A549 (cell line): Measurements from ENCODE around the gene CFAP410.

Experiments
- CEBPB ChIP-seq, 2 experiments: fragments of >200 bp in 1 of 2; sonication (Bioruptor Twin) in 1 of 2; formaldehyde crosslinking in 1 of 2; IDR thresholded peaks; 2 replicates each; pipeline ENCODE4 v1.6.1; 2012 to 2016
- CTCF ChIP-seq: fragments of >200 bp; sonication (Bioruptor Twin); formaldehyde crosslinking; IDR thresholded peaks from 3 replicates; pipeline ENCODE4 v1.5.1; 2016
- EP300 ChIP-seq, 2 experiments: fragments of >200 bp; sonication (Bioruptor Twin); formaldehyde crosslinking; IDR thresholded peaks; 2 replicates in 1 of 2; 3 replicates in 1 of 2; pipeline ENCODE4 v1.6.1; 2016 to 2017
- GATA3 ChIP-seq: IDR thresholded peaks from 2 replicates; pipeline ENCODE4 v1.6.1; 2012; ENCODE audit warnings: borderline replicate concordance
- POLR2AphosphoS2 ChIP-seq: conservative IDR thresholded peaks from 2 replicates; pipeline ENCODE4 v1.6.1; 2012; ENCODE audit warnings: low read length, improper control_type of control experiment, inconsistent platforms
- TF ChIP-seq, protein P1 (sequence below): IDR thresholded peaks from 2 replicates; pipeline ENCODE4 v1.6.1; 2012

- TF ChIP-seq CEBPB (IDR thresholded peaks at IDR 0.05) (no peak), CTCF (no peak), POLR2AphosphoS2 (no peak), GATA3 (no peak), EP300 (IDR thresholded peaks at IDR 0.05) (no peak)
- TF ChIP-seq, protein P1, sequence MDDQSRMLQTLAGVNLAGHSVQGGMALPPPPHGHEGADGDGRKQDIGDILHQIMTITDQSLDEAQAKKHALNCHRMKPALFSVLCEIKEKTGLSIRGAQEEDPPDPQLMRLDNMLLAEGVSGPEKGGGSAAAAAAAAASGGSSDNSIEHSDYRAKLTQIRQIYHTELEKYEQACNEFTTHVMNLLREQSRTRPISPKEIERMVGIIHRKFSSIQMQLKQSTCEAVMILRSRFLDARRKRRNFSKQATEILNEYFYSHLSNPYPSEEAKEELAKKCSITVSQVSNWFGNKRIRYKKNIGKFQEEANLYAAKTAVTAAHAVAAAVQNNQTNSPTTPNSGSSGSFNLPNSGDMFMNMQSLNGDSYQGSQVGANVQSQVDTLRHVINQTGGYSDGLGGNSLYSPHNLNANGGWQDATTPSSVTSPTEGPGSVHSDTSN = no peak
Observed at GRCh38 chr21:44322621-44323325, 16.4 kb downstream of the CFAP410 start.
